ENCODE data around the gene CALML6.

DNA sequence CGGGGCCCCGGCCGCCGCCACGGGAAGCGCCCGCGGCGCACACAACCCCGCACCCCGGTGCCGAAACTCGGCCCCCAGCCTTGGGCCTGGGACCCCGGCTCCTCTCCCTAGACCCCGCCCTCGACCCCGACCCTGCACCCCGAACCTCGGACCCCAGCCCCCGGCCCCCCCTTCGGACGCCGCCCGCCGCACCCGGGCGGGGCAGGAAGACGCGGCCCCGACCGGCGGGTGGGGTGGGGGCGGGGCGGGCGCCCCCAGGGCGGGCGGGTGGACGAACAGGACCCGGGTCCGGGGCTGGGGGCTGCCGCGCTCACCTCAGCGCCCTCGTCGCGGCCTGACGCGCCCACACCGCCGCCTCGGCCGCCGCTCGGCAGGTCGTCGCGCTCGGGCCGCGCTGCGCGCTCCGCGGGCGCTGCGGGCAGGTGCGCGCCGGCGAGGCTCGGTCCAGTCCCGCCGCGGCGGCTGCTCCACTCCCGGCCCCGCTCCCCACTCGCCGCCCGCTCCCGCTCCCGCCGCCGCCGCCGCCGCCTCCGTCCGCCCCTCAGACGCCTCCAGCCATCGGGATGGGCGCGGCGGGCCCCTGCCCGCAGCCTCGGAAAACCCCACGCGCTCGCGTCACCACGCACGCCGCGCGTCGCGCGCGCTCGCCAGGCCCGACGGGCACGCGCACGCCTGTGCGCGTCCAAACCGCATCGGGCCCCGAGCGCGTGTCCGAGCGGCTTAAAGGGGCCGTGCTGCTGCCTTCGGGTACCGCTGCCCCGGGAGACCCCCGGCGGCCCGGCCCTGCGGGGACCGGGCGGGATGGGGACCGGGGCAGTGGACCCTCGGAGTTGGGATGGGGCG, 24.3 kb upstream of the CALML6 start, which contains the start of gene GNB1:
- TF ChIP-seq, protein P1, sequence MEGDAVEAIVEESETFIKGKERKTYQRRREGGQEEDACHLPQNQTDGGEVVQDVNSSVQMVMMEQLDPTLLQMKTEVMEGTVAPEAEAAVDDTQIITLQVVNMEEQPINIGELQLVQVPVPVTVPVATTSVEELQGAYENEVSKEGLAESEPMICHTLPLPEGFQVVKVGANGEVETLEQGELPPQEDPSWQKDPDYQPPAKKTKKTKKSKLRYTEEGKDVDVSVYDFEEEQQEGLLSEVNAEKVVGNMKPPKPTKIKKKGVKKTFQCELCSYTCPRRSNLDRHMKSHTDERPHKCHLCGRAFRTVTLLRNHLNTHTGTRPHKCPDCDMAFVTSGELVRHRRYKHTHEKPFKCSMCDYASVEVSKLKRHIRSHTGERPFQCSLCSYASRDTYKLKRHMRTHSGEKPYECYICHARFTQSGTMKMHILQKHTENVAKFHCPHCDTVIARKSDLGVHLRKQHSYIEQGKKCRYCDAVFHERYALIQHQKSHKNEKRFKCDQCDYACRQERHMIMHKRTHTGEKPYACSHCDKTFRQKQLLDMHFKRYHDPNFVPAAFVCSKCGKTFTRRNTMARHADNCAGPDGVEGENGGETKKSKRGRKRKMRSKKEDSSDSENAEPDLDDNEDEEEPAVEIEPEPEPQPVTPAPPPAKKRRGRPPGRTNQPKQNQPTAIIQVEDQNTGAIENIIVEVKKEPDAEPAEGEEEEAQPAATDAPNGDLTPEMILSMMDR (IDR thresholded peaks at IDR 0.05; ENCODE audit: insufficient read depth, low read length, poor library complexity, severe bottlenecking), result no peak
- TF ChIP-seq EZH2phosphoT487 (conservative IDR thresholded peaks at IDR 0.05; ENCODE audit: low read length), result no peak
